Measurements from ENCODE around the gene MYCBP2.

Gene MYCBP2

DNA sequence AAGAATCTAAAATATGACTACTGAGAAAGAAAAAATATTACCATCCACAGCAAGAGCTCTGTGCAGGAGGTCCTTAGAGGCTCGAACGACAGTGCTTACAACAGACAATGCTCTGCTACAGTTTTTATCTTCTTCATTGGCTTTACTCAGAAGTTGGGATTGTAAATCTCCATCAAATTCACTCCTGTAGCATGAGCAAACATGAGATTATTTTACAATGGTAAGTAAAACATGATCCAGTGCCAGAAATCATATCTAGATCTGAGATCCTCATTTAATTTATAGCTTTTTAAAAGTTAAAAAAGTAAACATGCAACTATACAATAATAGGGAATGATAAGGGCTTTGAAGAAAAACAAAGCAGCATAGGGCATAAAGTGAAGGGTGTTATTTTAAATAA lies 155.4 kb downstream of the MYCBP2 start:
- H3K4me3 ChIP-seq (ENCODE audit: low read depth, low read length): no peak overlapping the region
- H3K4me1 ChIP-seq (ENCODE audit: control insufficient read depth, insufficient read depth, low read length): no peaks in the 10 kb centered on the region
- no peak overlapping the region for H3K27ac ChIP-seq (ENCODE audit: low read depth, low read length)
- no peaks in the 10 kb centered on the region for H3K9me3 ChIP-seq (ENCODE audit: control insufficient read depth, insufficient read depth, low read depth, low read length)
- no peak overlapping the region for H3K9ac ChIP-seq (ENCODE audit: low read length)
- no peaks in the 10 kb centered on the region for H3K27me3 ChIP-seq (ENCODE audit: control insufficient read depth, insufficient read depth, low read length)
- peaks cover 35% of the 10 kb centered on the region for H3K36me3 ChIP-seq (ENCODE audit: control insufficient read depth, insufficient read depth, low read length)

DNA sequence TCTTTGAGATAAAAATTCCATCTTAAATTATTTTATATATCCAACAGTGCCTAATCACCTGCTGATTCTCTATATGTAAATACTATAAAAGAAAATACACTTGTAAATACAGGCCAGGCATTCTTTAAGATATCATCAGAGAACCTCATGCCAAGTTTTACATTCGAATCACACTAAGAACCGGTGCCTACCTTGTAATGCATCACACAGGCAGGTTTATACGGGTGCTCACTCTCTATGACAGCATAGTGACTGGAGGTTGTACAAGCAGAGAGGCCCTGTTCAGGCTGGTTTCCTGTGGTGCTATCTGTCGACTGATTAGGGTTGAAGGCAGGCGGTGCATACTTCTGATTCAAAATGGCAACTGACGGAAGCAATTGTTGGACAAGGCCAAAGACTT lies 158.7 kb downstream of the MYCBP2 start:
- Histone ChIP-seq H3K36me3 (ENCODE audit: control insufficient read depth, insufficient read depth, low read length) (peaks cover 36% of the 10 kb centered on the region), H3K4me1 (ENCODE audit: control insufficient read depth, insufficient read depth, low read length) (no peaks in the 10 kb centered on the region), H3K27ac (ENCODE audit: low read depth, low read length) (no peak overlapping the region), H3K27me3 (ENCODE audit: control insufficient read depth, insufficient read depth, low read length) (no peaks in the 10 kb centered on the region), H3K9ac (ENCODE audit: low read length) (no peak overlapping the region), H3K9me3 (ENCODE audit: control insufficient read depth, insufficient read depth, low read depth, low read length) (no peaks in the 10 kb centered on the region), H3K4me3 (ENCODE audit: low read depth, low read length) (no peak overlapping the region)

DNA sequence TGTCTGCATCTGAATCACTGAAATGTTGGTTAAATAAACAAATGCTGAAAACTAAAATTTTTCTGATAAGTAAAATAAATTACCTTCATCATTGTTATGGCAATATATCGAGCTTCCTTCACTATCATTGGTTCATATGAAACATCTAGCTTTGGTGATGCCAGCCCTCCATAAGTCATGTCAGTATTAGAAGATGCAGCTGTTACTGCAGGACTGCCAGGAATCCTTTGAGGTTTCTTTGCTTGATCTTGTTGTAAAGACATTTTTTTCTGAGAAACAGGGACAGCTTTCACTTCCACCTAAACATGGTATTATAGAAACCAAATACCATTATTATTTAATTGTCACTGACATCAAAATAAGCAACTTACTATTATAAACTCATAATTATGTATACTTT lies 176.2 kb downstream of the MYCBP2 start:
- peaks cover 7% of the 10 kb centered on the region; the same call in 1 of the 2 replicates for H3K36me3 ChIP-seq (ENCODE audit: control insufficient read depth, insufficient read depth, low read length)
- H3K4me1 ChIP-seq (ENCODE audit: control insufficient read depth, insufficient read depth, low read length): no peaks in the 10 kb centered on the region
- no peak overlapping the region for H3K9ac ChIP-seq (ENCODE audit: low read length)
- no peak overlapping the region for H3K4me3 ChIP-seq (ENCODE audit: low read depth, low read length)
- H3K27ac ChIP-seq (ENCODE audit: low read depth, low read length): no peak overlapping the region
- no peaks in the 10 kb centered on the region for H3K9me3 ChIP-seq (ENCODE audit: control insufficient read depth, insufficient read depth, low read depth, low read length)
- H3K27me3 ChIP-seq (ENCODE audit: control insufficient read depth, insufficient read depth, low read length): no peaks in the 10 kb centered on the region

DNA sequence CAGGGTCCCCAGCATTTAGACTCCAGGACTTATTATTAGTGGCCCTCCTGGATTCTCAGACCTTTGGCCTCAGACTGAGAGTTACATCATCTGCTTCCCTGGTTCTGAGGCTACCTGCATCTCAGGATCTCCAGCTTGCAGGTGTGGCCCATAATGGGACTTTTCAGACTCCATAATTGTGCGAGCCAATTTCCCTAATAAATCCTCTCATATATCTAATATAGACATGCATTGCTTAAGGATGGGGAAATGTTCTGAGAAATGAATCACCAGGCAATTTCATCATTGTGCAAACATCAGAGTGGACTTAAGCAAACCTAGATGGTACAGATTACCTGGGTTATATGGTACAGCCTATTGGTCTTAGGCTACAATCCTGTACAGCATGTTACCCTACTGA lies 183.5 kb downstream of the MYCBP2 start:
- Histone ChIP-seq H3K27me3 (ENCODE audit: control insufficient read depth, insufficient read depth, low read length) (no peaks in the 10 kb centered on the region), H3K36me3 (ENCODE audit: control insufficient read depth, insufficient read depth, low read length) (peaks cover 14% of the 10 kb centered on the region), H3K4me3 (ENCODE audit: low read depth, low read length) (no peak overlapping the region)

DNA sequence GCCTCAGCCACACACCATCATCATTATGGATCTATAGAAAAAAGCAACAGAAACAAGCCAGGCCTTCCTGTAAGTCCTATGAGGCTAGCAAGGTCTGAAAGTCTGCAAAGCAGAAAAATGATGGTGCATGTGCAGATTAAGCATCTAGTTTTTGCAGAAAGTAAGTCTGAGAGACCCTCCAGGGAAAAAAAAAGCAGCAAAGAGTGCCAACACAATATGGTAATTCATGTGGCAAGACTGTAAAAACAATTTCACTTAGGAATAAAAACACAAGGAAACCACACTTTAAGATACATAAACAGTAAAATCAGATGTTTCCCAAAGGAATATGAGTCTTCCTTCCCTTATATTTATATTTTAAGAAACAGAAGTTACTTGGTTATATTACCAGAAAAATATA lies 187.6 kb downstream of the MYCBP2 start:
- Histone ChIP-seq H3K36me3 (ENCODE audit: control insufficient read depth, insufficient read depth, low read length) (peaks cover 13% of the 10 kb centered on the region), H3K27ac (ENCODE audit: low read depth, low read length) (no peak overlapping the region)

More for the DNA sequence above, 183.5 kb downstream of the MYCBP2 start:
- H3K4me1 ChIP-seq (ENCODE audit: control insufficient read depth, insufficient read depth, low read length): no peaks in the 10 kb centered on the region
- no peak overlapping the region for H3K9ac ChIP-seq (ENCODE audit: low read length)
- no peaks in the 10 kb centered on the region for H3K9me3 ChIP-seq (ENCODE audit: control insufficient read depth, insufficient read depth, low read depth, low read length)
- H3K27ac ChIP-seq (ENCODE audit: low read depth, low read length): no peak overlapping the region

DNA sequence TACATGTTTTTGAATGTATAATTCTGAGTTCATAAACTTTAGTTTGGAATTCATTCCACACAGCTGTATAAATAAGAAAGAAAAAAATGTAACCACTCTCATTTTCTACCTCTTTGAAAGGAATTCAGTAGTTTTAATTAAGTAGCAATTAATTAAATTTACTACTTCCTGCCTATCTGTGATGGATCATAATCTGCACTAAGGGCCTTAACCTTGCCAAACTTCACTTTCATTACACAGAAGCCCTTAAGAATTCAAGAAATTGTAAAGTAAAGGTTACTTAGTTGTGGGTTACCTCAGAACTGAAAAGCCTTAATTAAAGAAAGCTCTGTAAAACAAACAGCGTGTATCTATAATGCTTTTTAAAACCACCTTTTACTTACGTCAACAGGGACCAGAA lies 188.1 kb downstream of the MYCBP2 start:
- peaks cover 13% of the 10 kb centered on the region for H3K36me3 ChIP-seq (ENCODE audit: control insufficient read depth, insufficient read depth, low read length)

More for the DNA sequence above, 187.6 kb downstream of the MYCBP2 start:
- Histone ChIP-seq H3K4me3 (ENCODE audit: low read depth, low read length) (no peak overlapping the region), H3K9me3 (ENCODE audit: control insufficient read depth, insufficient read depth, low read depth, low read length) (no peaks in the 10 kb centered on the region), H3K27me3 (ENCODE audit: control insufficient read depth, insufficient read depth, low read length) (no peaks in the 10 kb centered on the region), H3K4me1 (ENCODE audit: control insufficient read depth, insufficient read depth, low read length) (no peaks in the 10 kb centered on the region), H3K9ac (ENCODE audit: low read length) (no peak overlapping the region)

DNA sequence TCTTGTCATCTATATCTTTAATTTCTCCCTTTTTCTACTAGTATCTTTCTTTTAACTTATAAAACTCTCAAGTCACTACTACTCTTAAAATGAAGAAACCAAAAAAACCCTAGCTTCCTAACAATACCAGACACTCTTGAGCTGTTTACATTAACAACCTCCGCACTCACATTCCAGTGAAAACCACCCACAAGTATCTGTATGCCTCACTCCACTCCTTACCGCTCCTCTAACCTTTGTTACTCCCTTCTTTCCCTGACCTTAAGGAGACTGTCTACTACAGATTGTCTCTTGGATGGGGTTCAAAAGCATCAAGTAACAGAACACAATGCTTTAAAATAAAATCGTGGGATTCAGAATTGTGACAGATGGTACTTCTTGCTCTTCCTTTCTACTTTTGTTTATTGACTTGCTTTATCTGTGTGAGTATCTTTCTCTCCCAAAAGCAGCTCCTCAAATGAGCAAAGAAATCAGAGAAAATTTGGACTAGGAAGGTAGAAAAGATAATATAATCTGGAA lies 189.9 kb downstream of the MYCBP2 start:
- no peaks in the 10 kb centered on the region for H3K9me3 ChIP-seq (ENCODE audit: control insufficient read depth, insufficient read depth, low read depth, low read length)
- H3K9ac ChIP-seq (ENCODE audit: low read length): no peak overlapping the region
- no peak overlapping the region for H3K4me3 ChIP-seq (ENCODE audit: low read depth, low read length)
- no peaks in the 10 kb centered on the region for H3K27me3 ChIP-seq (ENCODE audit: control insufficient read depth, insufficient read depth, low read length)
- peaks cover 9% of the 10 kb centered on the region for H3K36me3 ChIP-seq (ENCODE audit: control insufficient read depth, insufficient read depth, low read length)
- no peak overlapping the region for H3K27ac ChIP-seq (ENCODE audit: low read depth, low read length)
- no peaks in the 10 kb centered on the region for H3K4me1 ChIP-seq (ENCODE audit: control insufficient read depth, insufficient read depth, low read length)

More for the DNA sequence above, 188.1 kb downstream of the MYCBP2 start:
- H3K4me3 ChIP-seq (ENCODE audit: low read depth, low read length): no peak overlapping the region
- H3K9ac ChIP-seq (ENCODE audit: low read length): no peak overlapping the region
- H3K9me3 ChIP-seq (ENCODE audit: control insufficient read depth, insufficient read depth, low read depth, low read length): no peaks in the 10 kb centered on the region
- H3K4me1 ChIP-seq (ENCODE audit: control insufficient read depth, insufficient read depth, low read length): no peaks in the 10 kb centered on the region
- H3K27me3 ChIP-seq (ENCODE audit: control insufficient read depth, insufficient read depth, low read length): no peaks in the 10 kb centered on the region
- no peak overlapping the region for H3K27ac ChIP-seq (ENCODE audit: low read depth, low read length)

DNA sequence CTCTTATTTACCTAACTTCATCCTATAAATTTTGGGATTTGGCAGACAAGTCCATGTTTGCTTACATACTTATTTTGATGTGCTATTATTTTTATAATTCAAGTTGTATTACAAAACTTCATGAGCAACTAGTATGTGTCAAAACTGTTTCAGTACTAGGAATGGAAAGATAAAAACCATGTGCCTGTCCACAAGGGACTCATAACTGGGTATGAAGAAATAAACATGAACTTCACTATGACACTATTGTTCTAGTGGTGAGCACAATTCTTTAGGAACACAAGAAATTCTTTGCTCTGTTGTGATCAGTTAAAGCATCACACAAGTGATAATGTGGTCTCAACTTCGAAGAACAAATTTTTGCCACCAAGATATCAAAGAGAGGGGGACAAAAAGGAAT lies 202.5 kb downstream of the MYCBP2 start:
- H3K27me3 ChIP-seq (ENCODE audit: control insufficient read depth, insufficient read depth, low read length): no peaks in the 10 kb centered on the region
- H3K36me3 ChIP-seq (ENCODE audit: control insufficient read depth, insufficient read depth, low read length): 0 out of 2 replicates have a peak, but pooled peaks cover 3% of the 10 kb centered on the region
- H3K27ac ChIP-seq (ENCODE audit: low read depth, low read length): no peak overlapping the region
- no peaks in the 10 kb centered on the region for H3K4me1 ChIP-seq (ENCODE audit: control insufficient read depth, insufficient read depth, low read length)
- H3K9ac ChIP-seq (ENCODE audit: low read length): no peak overlapping the region
- H3K4me3 ChIP-seq (ENCODE audit: low read depth, low read length): no peak overlapping the region
- H3K9me3 ChIP-seq (ENCODE audit: control insufficient read depth, insufficient read depth, low read depth, low read length): no peaks in the 10 kb centered on the region

DNA sequence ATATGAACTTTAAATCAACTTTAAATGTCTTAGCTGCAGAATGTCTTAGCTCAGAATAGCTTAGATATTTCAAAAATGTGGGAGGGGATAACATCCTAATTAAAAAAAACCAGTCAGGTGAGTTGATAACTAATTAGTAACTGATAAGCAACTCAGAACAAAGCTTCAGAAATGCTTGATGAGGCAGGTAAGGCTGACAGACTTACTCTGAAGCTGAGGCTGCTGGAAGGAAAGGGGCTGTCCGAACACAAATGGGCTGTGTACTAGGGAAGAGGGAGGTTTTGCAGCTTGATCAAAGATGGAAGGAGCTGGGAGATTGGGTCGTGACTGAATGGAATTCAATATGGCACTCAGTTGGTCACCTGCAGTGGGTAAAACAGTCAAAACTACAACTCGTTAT lies 208.8 kb downstream of the MYCBP2 start:
- H3K36me3 ChIP-seq (ENCODE audit: control insufficient read depth, insufficient read depth, low read length): no peaks in the 10 kb centered on the region
- H3K4me1 ChIP-seq (ENCODE audit: control insufficient read depth, insufficient read depth, low read length): peaks cover 12% of the 10 kb centered on the region; the same call in 1 of the 2 replicates
- H3K9ac ChIP-seq (ENCODE audit: low read length): no peak overlapping the region
- H3K9me3 ChIP-seq (ENCODE audit: control insufficient read depth, insufficient read depth, low read depth, low read length): no peaks in the 10 kb centered on the region
- no peak overlapping the region for H3K4me3 ChIP-seq (ENCODE audit: low read depth, low read length)
- no peak overlapping the region for H3K27ac ChIP-seq (ENCODE audit: low read depth, low read length)
- H3K27me3 ChIP-seq (ENCODE audit: control insufficient read depth, insufficient read depth, low read length): no peaks in the 10 kb centered on the region

DNA sequence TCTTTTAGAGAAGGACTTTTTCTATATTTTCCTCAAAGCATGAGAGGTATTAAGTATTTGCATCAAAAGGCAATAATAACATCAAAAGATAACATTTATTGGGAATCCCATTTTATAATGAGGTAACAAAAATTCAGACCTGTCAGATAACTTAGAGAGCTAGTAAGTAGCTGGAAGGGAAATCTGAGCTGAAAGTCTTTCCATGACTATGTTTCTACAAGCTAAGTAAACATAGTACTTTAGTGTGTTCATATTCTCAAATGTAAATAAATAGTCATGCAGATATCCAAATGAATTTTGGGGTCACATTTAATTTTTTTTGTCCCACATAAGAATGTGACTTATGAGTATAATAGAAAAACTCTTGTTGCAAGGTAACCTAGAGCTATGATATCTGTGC lies 212.6 kb downstream of the MYCBP2 start:
- Histone ChIP-seq H3K4me1 (ENCODE audit: control insufficient read depth, insufficient read depth, low read length) (peaks cover 12% of the 10 kb centered on the region; the same call in 1 of the 2 replicates), H3K27me3 (ENCODE audit: control insufficient read depth, insufficient read depth, low read length) (no peaks in the 10 kb centered on the region), H3K9me3 (ENCODE audit: control insufficient read depth, insufficient read depth, low read depth, low read length) (peaks cover 14% of the 10 kb centered on the region), H3K4me3 (ENCODE audit: low read depth, low read length) (no peak overlapping the region), H3K27ac (ENCODE audit: low read depth, low read length) (no peak overlapping the region), H3K9ac (ENCODE audit: low read length) (no peak overlapping the region), H3K36me3 (ENCODE audit: control insufficient read depth, insufficient read depth, low read length) (peaks cover 2% of the 10 kb centered on the region)

DNA sequence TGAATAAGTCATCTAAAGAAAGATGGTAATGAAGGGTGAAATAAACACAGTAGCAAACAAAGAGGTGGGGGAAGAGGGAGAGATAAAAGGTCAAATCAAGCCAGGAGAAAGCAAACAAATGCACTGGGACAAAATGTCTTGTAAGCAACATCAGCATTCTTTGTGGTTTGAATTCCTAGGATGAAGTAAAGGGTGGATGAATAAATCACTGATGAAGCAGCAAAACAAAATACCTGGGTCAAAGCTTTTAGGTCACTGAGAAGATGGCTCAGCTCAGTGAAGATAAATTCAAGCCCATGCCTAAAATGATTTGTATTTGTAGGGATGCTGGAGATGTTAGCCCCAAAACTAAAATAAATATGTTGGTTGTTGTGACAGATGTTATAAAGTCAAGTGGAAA lies 213.4 kb downstream of the MYCBP2 start:
- Histone ChIP-seq H3K4me1 (ENCODE audit: control insufficient read depth, insufficient read depth, low read length) (peaks cover 12% of the 10 kb centered on the region; the same call in 1 of the 2 replicates), H3K9ac (ENCODE audit: low read length) (no peak overlapping the region), H3K36me3 (ENCODE audit: control insufficient read depth, insufficient read depth, low read length) (peaks cover 3% of the 10 kb centered on the region), H3K27me3 (ENCODE audit: control insufficient read depth, insufficient read depth, low read length) (no peaks in the 10 kb centered on the region), H3K9me3 (ENCODE audit: control insufficient read depth, insufficient read depth, low read depth, low read length) (peaks cover 19% of the 10 kb centered on the region), H3K4me3 (ENCODE audit: low read depth, low read length) (no peak overlapping the region), H3K27ac (ENCODE audit: low read depth, low read length) (no peak overlapping the region)

DNA sequence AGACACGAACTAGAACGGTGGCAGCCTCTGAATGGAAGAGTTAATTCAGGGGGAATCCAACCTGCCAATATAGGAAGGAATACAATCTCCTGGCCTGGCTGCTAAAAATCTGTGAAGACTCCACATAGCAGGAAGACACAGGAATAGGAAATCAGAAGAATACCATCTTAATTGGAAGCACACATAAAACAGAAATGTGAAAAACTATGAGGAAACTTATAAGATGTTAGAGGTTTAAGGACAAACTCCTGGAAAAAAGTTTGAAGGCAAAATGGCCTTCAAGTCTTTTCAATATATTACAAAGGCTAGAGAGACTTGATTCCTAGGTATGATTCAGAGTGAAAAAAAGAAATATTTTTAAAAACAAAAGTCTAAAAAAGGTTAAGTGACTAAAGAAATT lies 221.8 kb downstream of the MYCBP2 start:
- no peak overlapping the region for H3K4me3 ChIP-seq (ENCODE audit: low read depth, low read length)
- peaks cover 3% of the 10 kb centered on the region for H3K36me3 ChIP-seq (ENCODE audit: control insufficient read depth, insufficient read depth, low read length)
- no peaks in the 10 kb centered on the region for H3K27me3 ChIP-seq (ENCODE audit: control insufficient read depth, insufficient read depth, low read length)
- no peaks in the 10 kb centered on the region for H3K4me1 ChIP-seq (ENCODE audit: control insufficient read depth, insufficient read depth, low read length)
- no peak overlapping the region for H3K27ac ChIP-seq (ENCODE audit: low read depth, low read length)
- no peak overlapping the region for H3K9ac ChIP-seq (ENCODE audit: low read length)
- peaks cover 11% of the 10 kb centered on the region for H3K9me3 ChIP-seq (ENCODE audit: control insufficient read depth, insufficient read depth, low read depth, low read length)

All from HUES6 (cell line).